ENCODE data around the gene ADAD2. TPM values are rescaled to one million over a fixed set of nuclear protein-coding genes. Genes with fewer than 3 reads are reported as not detected.
"Not testable (repeated sequence)": the region's sequence is repeated elsewhere in the genome, so short reads cannot be mapped to it uniquely, and the experiment has no call there.

Gene ADAD2
- total RNA-seq, 6 experiments from 2014 or later, result 0.87 to 1.0 TPM; not detected in 4

DNA sequence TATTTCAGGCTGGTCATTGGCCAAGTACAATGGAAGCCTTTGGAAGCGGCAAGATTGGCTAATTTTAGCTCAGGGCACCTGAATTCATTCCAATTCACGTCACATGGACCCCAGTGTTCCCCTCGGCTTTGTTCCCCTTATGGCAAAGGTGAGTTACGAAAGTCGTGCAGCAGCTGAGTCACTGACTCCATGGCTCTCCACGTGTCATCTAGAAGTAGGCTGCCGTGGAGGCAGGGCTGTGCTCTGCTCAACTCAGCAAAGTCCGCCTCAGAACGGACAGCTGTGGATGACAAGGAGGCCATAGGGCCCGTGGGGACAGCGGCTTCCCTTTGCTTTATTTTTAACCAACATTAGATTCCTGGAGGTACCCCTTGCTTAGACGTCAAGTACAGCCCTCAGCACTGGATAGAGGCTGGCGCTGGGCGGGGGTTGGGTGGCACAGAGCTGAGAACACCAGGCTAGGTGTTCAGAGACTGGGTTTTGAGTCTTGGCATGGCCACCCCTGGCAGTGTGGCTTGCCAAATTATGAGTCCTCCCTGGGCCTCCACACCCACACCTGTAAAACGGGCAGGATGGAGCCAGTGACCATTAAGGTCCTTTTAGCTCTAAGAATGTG, 23.6 kb downstream of the ADAD2 start:
- Histone ChIP-seq H3K27me3 (no peaks in the 10 kb centered on the region), H3K4me3 (no peak overlapping the region), H3K9me3 (no peaks in the 10 kb centered on the region), H3K4me1 (no peaks in the 10 kb centered on the region), H3K36me3 (no peaks in the 10 kb centered on the region), H3K27ac (no peak overlapping the region)
- 34% methylated on average over 3 of the region's 15 CpGs for WGBS (ENCODE audit: insufficient coverage, low coverage, low lambda C conversion rate, missing lambda C conversion rate)
- DNase-seq (no peak), ATAC-seq (no peak)
- intact Hi-C loops (cut with DNase I), result no loop called here
- no peak for TF ChIP-seq POLR2A (IDR thresholded peaks at IDR 0.05)
- TF ChIP-seq, protein P1, sequence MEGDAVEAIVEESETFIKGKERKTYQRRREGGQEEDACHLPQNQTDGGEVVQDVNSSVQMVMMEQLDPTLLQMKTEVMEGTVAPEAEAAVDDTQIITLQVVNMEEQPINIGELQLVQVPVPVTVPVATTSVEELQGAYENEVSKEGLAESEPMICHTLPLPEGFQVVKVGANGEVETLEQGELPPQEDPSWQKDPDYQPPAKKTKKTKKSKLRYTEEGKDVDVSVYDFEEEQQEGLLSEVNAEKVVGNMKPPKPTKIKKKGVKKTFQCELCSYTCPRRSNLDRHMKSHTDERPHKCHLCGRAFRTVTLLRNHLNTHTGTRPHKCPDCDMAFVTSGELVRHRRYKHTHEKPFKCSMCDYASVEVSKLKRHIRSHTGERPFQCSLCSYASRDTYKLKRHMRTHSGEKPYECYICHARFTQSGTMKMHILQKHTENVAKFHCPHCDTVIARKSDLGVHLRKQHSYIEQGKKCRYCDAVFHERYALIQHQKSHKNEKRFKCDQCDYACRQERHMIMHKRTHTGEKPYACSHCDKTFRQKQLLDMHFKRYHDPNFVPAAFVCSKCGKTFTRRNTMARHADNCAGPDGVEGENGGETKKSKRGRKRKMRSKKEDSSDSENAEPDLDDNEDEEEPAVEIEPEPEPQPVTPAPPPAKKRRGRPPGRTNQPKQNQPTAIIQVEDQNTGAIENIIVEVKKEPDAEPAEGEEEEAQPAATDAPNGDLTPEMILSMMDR (IDR thresholded peaks at IDR 0.05), result no peak

- DNase-seq (no peak), ATAC-seq (no peak)
- WGBS (ENCODE audit: insufficient coverage, low coverage, low lambda C conversion rate, missing lambda C conversion rate), result 86% methylated on average over 5 of the region's 5 CpGs
- Histone ChIP-seq H3K27me3 (no peaks in the 10 kb centered on the region), H3K4me1 (no peaks in the 10 kb centered on the region), H3K27ac (no peak overlapping the region), H3K36me3 (no peaks in the 10 kb centered on the region), H3K9me3 (no peaks in the 10 kb centered on the region), H3K4me3 (no peak overlapping the region)
- TF ChIP-seq, protein P1 (IDR thresholded peaks at IDR 0.05), result no peak
- no peak for TF ChIP-seq POLR2A (IDR thresholded peaks at IDR 0.05)
- intact Hi-C loops (cut with DNase I), result no loop called here
Measured at GRCh38 chr16:84215531-84215930, 24.6 kb downstream of the ADAD2 start.

DNA sequence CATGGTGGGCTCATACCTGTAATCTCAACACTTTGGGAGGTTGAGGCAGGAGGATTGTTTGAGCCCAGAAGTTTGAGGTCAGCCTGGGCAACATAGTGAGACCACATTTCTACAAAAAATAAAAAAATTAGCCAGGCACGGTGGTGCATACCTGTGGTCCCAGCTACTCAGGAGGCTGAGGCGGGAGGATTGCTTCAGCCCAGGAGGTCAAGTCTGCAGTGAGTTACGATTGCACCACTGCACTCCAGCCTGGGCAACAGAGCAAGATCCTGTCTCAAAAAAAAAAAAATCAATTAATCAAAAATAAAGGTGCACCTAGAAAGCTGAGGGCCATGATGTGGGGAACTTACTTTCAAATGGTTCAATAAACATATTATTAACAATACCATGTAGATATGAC, 25.2 kb downstream of the ADAD2 start:
- intact Hi-C loops (cut with DNase I); H3K4me3 ChIP-seq; DNase-seq; H3K9me3 ChIP-seq; H3K27me3 ChIP-seq; H3K4me1 ChIP-seq; ATAC-seq; H3K36me3 ChIP-seq; H3K27ac ChIP-seq: not testable (repeated sequence)
- 40% methylated on average over 1 of the region's 3 CpGs for WGBS (ENCODE audit: insufficient coverage, low coverage, low lambda C conversion rate, missing lambda C conversion rate)

DNA sequence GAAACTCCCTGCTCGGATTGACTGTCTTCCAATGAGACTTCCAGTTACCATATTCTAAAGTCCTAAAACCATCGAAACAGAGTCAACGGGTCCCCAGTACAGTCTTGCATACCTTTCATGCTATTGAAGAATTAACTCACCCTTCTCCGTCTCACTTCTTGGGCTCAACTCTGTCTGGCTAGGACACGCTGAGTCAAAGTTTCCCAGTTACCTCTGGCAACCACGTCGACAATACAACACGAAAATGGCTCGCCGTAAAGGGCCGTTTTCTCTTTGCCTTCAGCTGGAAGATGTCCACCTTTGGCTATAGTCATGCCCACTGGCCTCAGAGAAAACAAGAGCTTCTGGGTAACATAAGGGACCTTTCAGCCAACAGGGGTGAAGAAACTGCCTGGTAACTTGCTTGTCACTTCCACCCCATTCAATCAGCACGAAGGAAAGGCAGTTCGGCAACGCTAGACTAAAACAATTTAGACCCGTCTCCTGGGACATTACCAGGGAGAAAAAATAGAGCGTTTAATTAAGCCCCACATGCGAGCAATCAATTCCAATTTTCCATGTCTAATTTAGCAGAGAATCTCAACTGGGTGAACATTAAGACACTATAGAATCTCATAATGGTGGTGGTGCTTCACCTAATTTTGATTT, 27.3 kb downstream of the ADAD2 start:
- no peaks in the 10 kb centered on the region for H3K9me3 ChIP-seq
- H3K4me3 ChIP-seq, result no peak overlapping the region
- no peak for ATAC-seq
- H3K27me3 ChIP-seq, result no peaks in the 10 kb centered on the region
- no peak for DNase-seq
- H3K27ac ChIP-seq, result no peak overlapping the region
- intact Hi-C loops (cut with DNase I), result no loop called here
- H3K4me1 ChIP-seq, result no peaks in the 10 kb centered on the region
- WGBS (ENCODE audit: insufficient coverage, low coverage, low lambda C conversion rate, missing lambda C conversion rate), result 72% methylated on average over 17 of the region's 17 CpGs
- TF ChIP-seq, protein P1 (IDR thresholded peaks at IDR 0.05), result no peak
- TF ChIP-seq POLR2A (IDR thresholded peaks at IDR 0.05), result no peak
- H3K36me3 ChIP-seq, result no peaks in the 10 kb centered on the region

DNA sequence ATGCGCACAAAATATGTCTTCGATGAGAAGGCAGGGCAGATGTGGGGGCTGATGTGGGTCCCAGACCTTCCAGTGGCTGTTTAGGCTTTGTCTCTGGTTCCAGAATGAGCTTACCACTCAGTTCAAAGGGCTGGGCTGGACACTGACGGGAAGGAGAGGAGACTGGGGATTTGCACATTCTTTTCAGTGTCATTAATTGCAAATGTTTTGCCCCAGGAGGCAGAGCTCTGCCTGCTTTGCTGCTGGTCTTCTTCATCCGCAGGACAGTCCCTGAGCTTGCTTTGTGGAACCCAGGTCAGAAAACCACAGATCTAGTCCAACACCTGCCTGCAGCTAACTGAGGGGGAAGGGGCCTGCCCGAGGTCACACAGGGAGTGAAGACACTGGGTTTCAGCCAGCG, 28.0 kb downstream of the ADAD2 start:
- WGBS (ENCODE audit: insufficient coverage, low coverage, low lambda C conversion rate, missing lambda C conversion rate), result 58% methylated on average over 4 of the region's 6 CpGs
- no peaks in the 10 kb centered on the region for H3K36me3 ChIP-seq
- H3K4me1 ChIP-seq, result no peaks in the 10 kb centered on the region
- H3K27me3 ChIP-seq, result no peaks in the 10 kb centered on the region
- no peak overlapping the region for H3K4me3 ChIP-seq
- H3K27ac ChIP-seq, result no peak overlapping the region
- H3K9me3 ChIP-seq, result no peaks in the 10 kb centered on the region
- intact Hi-C loops (cut with DNase I), result no loop called here
- ATAC-seq, result no peak
- TF ChIP-seq, protein P1 (IDR thresholded peaks at IDR 0.05), result no peak
- TF ChIP-seq POLR2A (IDR thresholded peaks at IDR 0.05), result no peak
- DNase-seq, result no peak
